ENCODE measurements around the gene TRIO.
"Not testable (repeated sequence)": the region's sequence is repeated elsewhere in the genome, so short reads cannot be mapped to it uniquely, and the experiment has no call there.

The TRIO gene

DNA sequence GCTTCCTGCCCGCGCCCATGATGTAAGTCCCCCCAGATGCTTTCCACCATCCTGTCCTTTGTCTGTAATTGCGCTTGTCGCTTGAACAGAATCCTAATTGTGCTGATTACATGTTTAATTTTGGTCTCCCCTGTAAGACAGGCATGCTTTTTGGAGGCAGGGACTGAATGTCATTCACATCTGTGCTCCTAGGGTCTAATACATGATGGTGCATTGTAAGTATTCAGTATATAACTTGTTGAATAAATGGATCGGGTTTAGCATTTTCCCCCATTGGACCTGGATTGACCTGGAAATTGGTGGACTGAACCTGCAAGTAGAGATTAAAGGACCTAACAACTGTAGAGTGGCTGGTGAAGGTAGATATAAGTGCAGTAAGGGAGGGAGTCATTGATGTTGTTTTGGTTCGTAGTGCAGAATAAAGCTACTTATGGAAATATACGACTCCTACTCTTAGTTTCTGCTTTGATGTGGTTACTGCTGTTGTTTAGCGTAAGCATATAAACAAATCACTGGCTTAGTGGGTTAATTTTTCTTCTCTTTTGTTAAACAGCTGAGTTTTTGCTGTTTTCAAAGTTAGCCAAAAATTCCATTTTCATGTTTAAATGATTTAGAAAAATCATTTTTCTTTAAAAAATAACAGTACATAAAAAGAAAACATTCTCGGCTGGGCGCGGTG is 57.3 kb downstream of the TRIO start:
- DNase-seq (ENCODE audit: insufficient read length, low spot score) (no peak), FAIRE-seq (no peak)
- TF ChIP-seq, protein P1, sequence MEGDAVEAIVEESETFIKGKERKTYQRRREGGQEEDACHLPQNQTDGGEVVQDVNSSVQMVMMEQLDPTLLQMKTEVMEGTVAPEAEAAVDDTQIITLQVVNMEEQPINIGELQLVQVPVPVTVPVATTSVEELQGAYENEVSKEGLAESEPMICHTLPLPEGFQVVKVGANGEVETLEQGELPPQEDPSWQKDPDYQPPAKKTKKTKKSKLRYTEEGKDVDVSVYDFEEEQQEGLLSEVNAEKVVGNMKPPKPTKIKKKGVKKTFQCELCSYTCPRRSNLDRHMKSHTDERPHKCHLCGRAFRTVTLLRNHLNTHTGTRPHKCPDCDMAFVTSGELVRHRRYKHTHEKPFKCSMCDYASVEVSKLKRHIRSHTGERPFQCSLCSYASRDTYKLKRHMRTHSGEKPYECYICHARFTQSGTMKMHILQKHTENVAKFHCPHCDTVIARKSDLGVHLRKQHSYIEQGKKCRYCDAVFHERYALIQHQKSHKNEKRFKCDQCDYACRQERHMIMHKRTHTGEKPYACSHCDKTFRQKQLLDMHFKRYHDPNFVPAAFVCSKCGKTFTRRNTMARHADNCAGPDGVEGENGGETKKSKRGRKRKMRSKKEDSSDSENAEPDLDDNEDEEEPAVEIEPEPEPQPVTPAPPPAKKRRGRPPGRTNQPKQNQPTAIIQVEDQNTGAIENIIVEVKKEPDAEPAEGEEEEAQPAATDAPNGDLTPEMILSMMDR (IDR thresholded peaks at IDR 0.05; ENCODE audit: insufficient read depth, missing control alignments) = no peak

DNA sequence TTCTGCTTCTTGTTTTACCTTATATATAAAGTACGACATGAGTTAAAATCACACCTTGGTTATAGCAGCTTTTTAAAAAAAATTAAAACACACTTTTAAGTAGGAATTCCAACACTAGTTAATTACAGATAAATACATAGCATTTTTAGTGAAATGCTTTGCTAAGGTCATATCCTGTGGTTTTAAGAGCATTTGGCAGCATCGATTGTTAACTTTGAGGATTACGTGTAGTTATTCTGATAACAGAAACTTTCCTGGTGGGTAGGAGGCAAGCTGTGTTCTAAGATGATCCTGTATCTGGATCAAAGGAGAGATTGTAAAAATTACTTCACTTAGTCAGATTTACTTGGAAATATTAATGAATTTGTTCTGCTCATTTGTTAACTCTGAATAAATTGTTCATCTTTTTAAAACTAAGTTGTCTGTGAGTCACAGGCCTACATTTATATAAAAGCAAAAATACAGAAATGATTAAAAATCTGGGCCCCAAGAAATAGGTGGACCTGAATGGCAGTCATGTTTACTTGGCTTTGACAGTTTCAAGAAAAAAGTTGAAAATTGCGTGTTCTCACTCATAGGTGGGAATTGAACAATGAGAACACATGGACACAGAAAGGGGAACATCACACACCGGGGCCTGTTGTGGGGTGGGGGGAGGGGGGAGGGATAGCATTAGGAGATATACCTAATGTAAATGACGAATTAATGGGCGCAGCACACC is 58.3 kb downstream of the TRIO start:
- no peak for DNase-seq (ENCODE audit: insufficient read length, low spot score)
- FAIRE-seq = no peak
- TF ChIP-seq, protein P1 (IDR thresholded peaks at IDR 0.05; ENCODE audit: insufficient read depth, missing control alignments) = no peak

- TF ChIP-seq, protein P1 (IDR thresholded peaks at IDR 0.05; ENCODE audit: insufficient read depth, missing control alignments) = no peak
- FAIRE-seq (no peak), DNase-seq (ENCODE audit: insufficient read length, low spot score) (no peak)
These were observed 59.3 kb downstream of the TRIO start for GRCh38 chr5:14202462-14202861.

DNA sequence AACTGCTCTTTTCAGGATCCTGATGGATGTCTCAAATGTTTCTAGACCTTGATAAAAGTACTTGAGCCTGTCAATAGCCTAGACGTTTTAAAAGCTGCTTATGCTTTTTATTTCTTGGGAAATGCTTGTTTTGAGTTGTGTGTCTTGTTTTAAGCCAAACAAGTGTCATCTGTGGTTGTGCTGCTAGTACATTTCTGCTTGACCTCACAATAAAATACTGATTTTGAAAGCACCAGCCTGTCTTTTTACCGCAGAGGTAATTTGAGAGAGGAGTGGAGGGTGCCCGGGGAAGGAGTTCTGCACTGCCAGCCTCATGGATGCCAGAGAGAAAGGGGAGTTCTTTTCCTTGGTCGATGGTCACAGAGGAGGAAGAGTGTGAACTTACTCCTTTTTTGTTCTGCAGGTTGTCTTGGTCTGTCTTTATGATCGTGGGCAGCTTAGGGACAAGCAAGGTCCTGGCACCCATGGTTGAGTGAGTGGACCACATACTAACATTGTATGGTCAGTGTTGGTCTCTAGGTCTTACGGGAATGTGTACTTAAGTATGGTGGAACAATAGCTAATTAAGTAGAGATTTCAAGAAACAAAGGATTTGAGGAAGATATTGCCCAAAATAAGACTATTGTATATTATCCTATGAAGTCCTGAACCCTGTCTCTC is 61.0 kb downstream of the TRIO start:
- DNase-seq (ENCODE audit: insufficient read length, low spot score) (no peak), FAIRE-seq (no peak)

GRCh38 chr5:14204785-14205321 is 61.7 kb downstream of the TRIO start:
- FAIRE-seq (no peak), DNase-seq (ENCODE audit: insufficient read length, low spot score) (no peak)
- TF ChIP-seq, protein P1 (IDR thresholded peaks at IDR 0.05; ENCODE audit: insufficient read depth, missing control alignments) = no peak

More for the DNA sequence above, 61.0 kb downstream of the TRIO start:
- TF ChIP-seq, protein P1 (IDR thresholded peaks at IDR 0.05; ENCODE audit: insufficient read depth, missing control alignments) = no peak

- no peak for FAIRE-seq
These were observed 63.0 kb downstream of the TRIO start for GRCh38 chr5:14206028-14206725.

GRCh38 chr5:14207428-14207827 is 64.3 kb downstream of the TRIO start:
- not testable (repeated sequence) for FAIRE-seq; DNase-seq (ENCODE audit: insufficient read length, low spot score)

More at GRCh38 chr5:14206028-14206725, 63.0 kb downstream of the TRIO start:
- DNase-seq (ENCODE audit: insufficient read length, low spot score) = no peak
- TF ChIP-seq, protein P1 (IDR thresholded peaks at IDR 0.05; ENCODE audit: insufficient read depth, missing control alignments) = no peak

Data from D721Med (cell line).